Measurements from ENCODE around the gene SLC35G2. TPM values are rescaled to one million over a fixed set of nuclear protein-coding genes. Genes with fewer than 3 reads are reported as not detected.

SLC35G2 gene
- total RNA-seq, 2 donors from 2014 or later, result 0.77 to 1.4 TPM

DNA sequence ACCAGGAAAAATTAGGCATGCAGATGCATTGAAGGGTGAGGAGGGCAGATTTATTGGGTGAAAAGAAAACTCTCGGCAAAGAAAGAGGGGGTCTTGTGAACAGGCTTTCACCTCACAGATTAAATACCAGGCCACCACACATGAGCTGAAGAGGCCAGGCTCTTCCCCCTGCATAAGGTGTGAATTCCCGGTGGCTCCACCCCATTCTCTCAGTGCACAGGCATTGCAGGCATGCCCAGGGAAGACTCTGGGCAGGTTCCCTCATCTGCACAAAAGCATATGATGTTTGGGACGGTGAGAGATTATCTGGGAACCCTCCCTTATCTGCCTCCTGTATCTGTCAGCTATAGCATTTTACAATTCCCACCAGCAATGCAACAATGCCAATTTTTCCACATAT lies 7.2 kb upstream of the SLC35G2 start:
- Histone ChIP-seq H3K27me3 (ENCODE audit: control insufficient read depth, insufficient read depth, low read length, poor library complexity, severe bottlenecking) (peaks cover 2% of the 10 kb centered on the region), H3K4me3 (ENCODE audit: low read length) (no peak overlapping the region), H3K27ac (ENCODE audit: low read depth, low read length) (no peak overlapping the region), H3K9ac (ENCODE audit: extremely low read depth, low read length, poor library complexity, severe bottlenecking) (no peak overlapping the region), H3K9me3 (ENCODE audit: control insufficient read depth, low read length) (peaks cover 5% of the 10 kb centered on the region), H3K4me1 (ENCODE audit: control insufficient read depth, insufficient read depth, low read length) (no peaks in the 10 kb centered on the region), H3K36me3 (ENCODE audit: control insufficient read depth, insufficient read depth, low read length) (no peaks in the 10 kb centered on the region)
- H3K9me3 Mint-ChIP-seq, result peaks cover 13% of the 10 kb centered on the region
- 86 to 90% methylated on average over 1 to 3 of the region's 3 CpGs for WGBS, 2 experiments (ENCODE audit: insufficient coverage in 1 of 2, insufficient read length in 1 of 2)
- no peak overlapping the region for H3K4me3 Mint-ChIP-seq
- TF ChIP-seq, protein P1, sequence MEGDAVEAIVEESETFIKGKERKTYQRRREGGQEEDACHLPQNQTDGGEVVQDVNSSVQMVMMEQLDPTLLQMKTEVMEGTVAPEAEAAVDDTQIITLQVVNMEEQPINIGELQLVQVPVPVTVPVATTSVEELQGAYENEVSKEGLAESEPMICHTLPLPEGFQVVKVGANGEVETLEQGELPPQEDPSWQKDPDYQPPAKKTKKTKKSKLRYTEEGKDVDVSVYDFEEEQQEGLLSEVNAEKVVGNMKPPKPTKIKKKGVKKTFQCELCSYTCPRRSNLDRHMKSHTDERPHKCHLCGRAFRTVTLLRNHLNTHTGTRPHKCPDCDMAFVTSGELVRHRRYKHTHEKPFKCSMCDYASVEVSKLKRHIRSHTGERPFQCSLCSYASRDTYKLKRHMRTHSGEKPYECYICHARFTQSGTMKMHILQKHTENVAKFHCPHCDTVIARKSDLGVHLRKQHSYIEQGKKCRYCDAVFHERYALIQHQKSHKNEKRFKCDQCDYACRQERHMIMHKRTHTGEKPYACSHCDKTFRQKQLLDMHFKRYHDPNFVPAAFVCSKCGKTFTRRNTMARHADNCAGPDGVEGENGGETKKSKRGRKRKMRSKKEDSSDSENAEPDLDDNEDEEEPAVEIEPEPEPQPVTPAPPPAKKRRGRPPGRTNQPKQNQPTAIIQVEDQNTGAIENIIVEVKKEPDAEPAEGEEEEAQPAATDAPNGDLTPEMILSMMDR (conservative IDR thresholded peaks at IDR 0.05), result no peak
- H3K27me3 Mint-ChIP-seq (ENCODE audit: insufficient read depth), result peaks cover under 1% of the 10 kb centered on the region
- peak; percentile 90 for DNase-seq
- H3K4me1 Mint-ChIP-seq, result no peaks in the 10 kb centered on the region
- H3K36me3 Mint-ChIP-seq (ENCODE audit: low read depth), result no peaks in the 10 kb centered on the region
- no peak overlapping the region for H3K27ac Mint-ChIP-seq

DNA sequence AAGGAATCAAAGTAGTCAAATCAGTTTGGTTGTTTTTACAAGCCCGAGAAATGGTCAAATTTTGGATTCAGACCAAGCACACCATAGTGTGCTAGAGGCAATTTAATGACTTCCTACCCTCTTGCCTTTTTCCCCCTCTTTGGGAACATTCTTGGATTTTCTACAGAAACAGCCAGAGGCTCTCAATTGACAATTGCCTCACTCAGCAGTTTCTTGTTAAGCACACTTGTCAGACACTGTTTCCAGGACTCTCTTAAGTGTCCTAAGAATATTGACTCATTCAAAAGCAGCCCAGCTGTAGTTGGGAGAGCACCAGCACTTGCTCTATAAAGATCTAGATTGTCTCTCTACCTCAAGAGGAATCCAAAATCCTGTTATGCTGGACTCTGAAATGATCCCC lies 1.5 kb upstream of the SLC35G2 start:
- Histone ChIP-seq H3K36me3 (ENCODE audit: control insufficient read depth, insufficient read depth, low read length) (no peaks in the 10 kb centered on the region), H3K9me3 (ENCODE audit: control insufficient read depth, low read length) (no peaks in the 10 kb centered on the region), H3K27ac (ENCODE audit: low read depth, low read length) (no peak overlapping the region), H3K27me3 (ENCODE audit: control insufficient read depth, insufficient read depth, low read length, poor library complexity, severe bottlenecking) (peaks cover 42% of the 10 kb centered on the region), H3K9ac (ENCODE audit: extremely low read depth, low read length, poor library complexity, severe bottlenecking) (no peak overlapping the region), H3K4me1 (ENCODE audit: control insufficient read depth, insufficient read depth, low read length) (peaks cover 4% of the 10 kb centered on the region), H3K4me3 (ENCODE audit: low read length) (no peak overlapping the region)
- no peak overlapping the region for H3K4me3 Mint-ChIP-seq
- peaks cover 35% of the 10 kb centered on the region for H3K27me3 Mint-ChIP-seq (ENCODE audit: insufficient read depth)
- DNase-seq, result no peak
- TF ChIP-seq, protein P1 (conservative IDR thresholded peaks at IDR 0.05), result no peak
- H3K27ac Mint-ChIP-seq, result no peak overlapping the region
- H3K36me3 Mint-ChIP-seq (ENCODE audit: low read depth), result no peaks in the 10 kb centered on the region
- WGBS, 2 experiments (ENCODE audit: insufficient coverage in 1 of 2, insufficient read length in 1 of 2), result 83% methylated on average over 1 of the region's 1 CpG; no CpG with 5 or more reads in 1 of the 2 experiments
- peaks cover 13% of the 10 kb centered on the region for H3K4me1 Mint-ChIP-seq
- H3K9me3 Mint-ChIP-seq, result no peaks in the 10 kb centered on the region

DNA sequence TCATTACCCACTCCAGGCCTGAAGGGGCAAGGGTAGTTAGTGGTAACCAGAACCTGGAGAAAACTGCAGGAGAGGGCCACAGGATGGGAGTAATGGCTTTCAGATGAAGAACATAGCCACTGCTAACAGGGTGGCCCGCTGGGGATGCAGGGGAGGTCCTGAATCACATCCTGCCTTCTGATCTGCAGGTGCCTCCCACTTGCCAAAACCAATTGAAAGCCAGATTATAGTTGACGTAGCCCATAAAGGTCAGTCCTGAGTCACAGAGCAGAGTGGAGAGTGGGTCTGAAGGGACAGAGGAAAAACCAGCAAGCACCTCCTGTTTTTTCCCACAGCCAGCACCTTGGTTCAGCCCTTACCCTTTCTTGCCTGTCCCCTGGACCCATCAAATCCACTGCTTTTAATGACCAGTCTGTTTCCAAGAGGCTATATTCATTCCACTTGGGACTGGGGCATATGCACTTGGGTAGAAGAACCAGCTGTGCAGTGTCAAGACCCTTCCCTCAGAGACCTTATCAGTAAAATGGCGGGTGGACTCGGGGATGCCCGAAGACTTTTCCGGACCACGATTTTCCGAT lies 646 bp upstream of the SLC35G2 start:
- Histone ChIP-seq H3K9ac (ENCODE audit: extremely low read depth, low read length, poor library complexity, severe bottlenecking) (no peak overlapping the region), H3K4me1 (ENCODE audit: control insufficient read depth, insufficient read depth, low read length) (peaks cover 4% of the 10 kb centered on the region), H3K27me3 (ENCODE audit: control insufficient read depth, insufficient read depth, low read length, poor library complexity, severe bottlenecking) (peaks cover 42% of the 10 kb centered on the region), H3K27ac (ENCODE audit: low read depth, low read length) (no peak overlapping the region), H3K36me3 (ENCODE audit: control insufficient read depth, insufficient read depth, low read length) (no peaks in the 10 kb centered on the region), H3K4me3 (ENCODE audit: low read length) (peak overlapping the region; percentile 84), H3K9me3 (ENCODE audit: control insufficient read depth, low read length) (no peaks in the 10 kb centered on the region)
- H3K9me3 Mint-ChIP-seq, result peaks cover 3% of the 10 kb centered on the region
- H3K4me1 Mint-ChIP-seq, result peaks cover 13% of the 10 kb centered on the region
- TF ChIP-seq, protein P1 (conservative IDR thresholded peaks at IDR 0.05), result peak; percentile 46
- H3K27ac Mint-ChIP-seq, result no peak overlapping the region
- H3K27me3 Mint-ChIP-seq (ENCODE audit: insufficient read depth), result peaks cover 35% of the 10 kb centered on the region
- H3K4me3 Mint-ChIP-seq, result peak overlapping the region; percentile 66
- DNase-seq, result peak; percentile 88
- peaks cover 3% of the 10 kb centered on the region for H3K36me3 Mint-ChIP-seq (ENCODE audit: low read depth)
- WGBS, 2 experiments (ENCODE audit: insufficient coverage in 1 of 2, insufficient read length in 1 of 2), result 18 to 24% methylated on average over 8 of the region's 8 CpGs
